SK-N-MC (cell line): ENCODE data around the gene TBC1D22B.

ENCODE experiments used
- EZH2 ChIP-seq: fragments of 200-600 bp; sonication (generic); IDR thresholded peaks from one replicate; pipeline ENCODE4 v1.6.1; 2017; ENCODE audit warnings: antibody characterized with exemption
- POLR2AphosphoS5 ChIP-seq: IDR thresholded peaks from 2 replicates; pipeline ENCODE4 v1.6.1; 2012; ENCODE audit warnings: mild to moderate bottlenecking, low read depth, low read length, borderline replicate concordance

- TF ChIP-seq POLR2AphosphoS5 (no peak), EZH2 (no peak)
Measured at GRCh38 chr6:37256692-37257319, 766 bp upstream of the TBC1D22B start.
